A549 (cell line): Measurements from ENCODE around the gene ELN. TPM values are rescaled to one million over a fixed set of nuclear protein-coding genes. Genes with fewer than 3 reads are reported as not detected.

Source experiments
- ATAC-seq, 2 experiments: fragments of 200-7000 bp in 1 of 2; fragments of >200 bp in 1 of 2; cut with Nextera tagmentation in 1 of 2; cut with Tn5 transposase in 1 of 2; 3 replicates each; pipeline versions ENCODE4 v1.8.0 to v1.9.1; 2018 to 2020; ENCODE audit warnings: mild to moderate bottlenecking in 1 of 2, moderate library complexity in 1 of 2
- CTCF ChIA-PET: fragments of 300-600 bp; sonication (Branson Sonifier 250); formaldehyde crosslinking; extraction: SDS; loops from one replicate; lab custom pipeline; 2021; ENCODE audit warnings: antibody characterized with exemption, inconsistent platforms; lab: Yijun Ruan, JAX
- POLR2A ChIA-PET: fragments of 350-600 bp; formaldehyde crosslinking; extraction: SDS; loops from one replicate; lab custom pipeline; 2021; ENCODE audit warnings: antibody characterized with exemption, inconsistent platforms; lab: Yijun Ruan, JAX
- DNase-seq, 2 experiments: peaks; one replicate each; pipeline versions ENCODE4 v3.0.0 to v3.0.0-alpha.2; 2011 to 2016; ENCODE audit warnings: low read depth in 1 of 2, low spot score in 1 of 2
- FAIRE-seq: peaks from 2 replicates; lab custom pipeline; 2011; peaks lifted over from hg19 to GRCh38; lab: Jason Lieb, UNC
- H3K27ac ChIP-seq, 2 experiments: fragments of >200 bp; sonication (Bioruptor Twin); formaldehyde crosslinking; 3 replicates each; pipeline ENCODE4 v1.5.1; 2016 to 2017
- H3K4me1 ChIP-seq: fragments of >200 bp; sonication (Bioruptor Twin); formaldehyde crosslinking; 3 replicates; pipeline ENCODE4 v1.6.1; 2016
- H3K4me2 ChIP-seq: fragments of >200 bp; sonication (Bioruptor Twin); formaldehyde crosslinking; 3 replicates; pipeline ENCODE4 v1.6.1; 2016
- H3K4me3 ChIP-seq: fragments of >200 bp; sonication (Bioruptor Twin); formaldehyde crosslinking; 3 replicates; pipeline ENCODE4 v1.5.1; 2016
- H3K9me3 ChIP-seq: fragments of >200 bp; sonication (Bioruptor Twin); formaldehyde crosslinking; 3 replicates; pipeline ENCODE4 v1.6.1; 2016
- ATOH8 ChIP-seq: fragments of 250-450 bp; sonication (Bioruptor Pico); IDR thresholded peaks from 2 replicates; pipeline ENCODE4 v1.5.0; 2020; ENCODE audit warnings: low read depth, mild to moderate bottlenecking, moderate library complexity
- CBX8 ChIP-seq: fragments of 200-600 bp; sonication (generic); IDR thresholded peaks from 2 replicates; pipeline ENCODE4 v1.6.1; 2016
- CEBPB ChIP-seq, 2 experiments: fragments of >200 bp in 1 of 2; sonication (Bioruptor Twin) in 1 of 2; formaldehyde crosslinking in 1 of 2; IDR thresholded peaks; 2 replicates each; pipeline ENCODE4 v1.6.1; 2012 to 2016
- CTCF ChIP-seq: fragments of >200 bp; sonication (Bioruptor Twin); formaldehyde crosslinking; IDR thresholded peaks from 3 replicates; pipeline ENCODE4 v1.5.1; 2016
- E2F6 ChIP-seq: IDR thresholded peaks from 2 replicates; pipeline ENCODE4 v1.6.1; 2012; ENCODE audit warnings: low read depth, borderline replicate concordance
- ELK1 ChIP-seq: fragments of 150-350 bp; IDR thresholded peaks from 2 replicates; pipeline ENCODE4 v1.6.1; 2014; ENCODE audit warnings: low read depth, mild to moderate bottlenecking, low read length
- FOSB ChIP-seq: fragments of 250-450 bp; sonication (Bioruptor Pico); IDR thresholded peaks from 2 replicates; pipeline ENCODE4 v1.5.0; 2020; ENCODE audit warnings: mild to moderate bottlenecking, moderate library complexity
- FOXS1 ChIP-seq: fragments of 250-450 bp; sonication (Bioruptor Pico); IDR thresholded peaks from 2 replicates; pipeline ENCODE4 v1.5.0; 2020; ENCODE audit warnings: mild to moderate bottlenecking, moderate library complexity
- GATA3 ChIP-seq: IDR thresholded peaks from 2 replicates; pipeline ENCODE4 v1.6.1; 2012; ENCODE audit warnings: borderline replicate concordance
- HES2 ChIP-seq: fragments of >200 bp; sonication (Bioruptor Twin); formaldehyde crosslinking; IDR thresholded peaks from 2 replicates; pipeline ENCODE4 v1.6.1; 2016
- HEYL ChIP-seq: fragments of 250-450 bp; sonication (Bioruptor Pico); IDR thresholded peaks from 2 replicates; pipeline ENCODE4 v1.8.0; 2021; ENCODE audit warnings: mild to moderate bottlenecking, moderate library complexity
- HOXA7 ChIP-seq: fragments of 250-450 bp; sonication (Bioruptor Pico); IDR thresholded peaks from 2 replicates; pipeline ENCODE4 v1.5.0; 2020; ENCODE audit warnings: mild to moderate bottlenecking, moderate library complexity
- HOXB13 ChIP-seq: fragments of 250-450 bp; sonication (Bioruptor Pico); IDR thresholded peaks from 2 replicates; pipeline ENCODE4 v1.5.0; 2020; ENCODE audit warnings: low read depth, mild to moderate bottlenecking, moderate library complexity
- HOXB5 ChIP-seq: fragments of 250-450 bp; sonication (Bioruptor Pico); IDR thresholded peaks from 2 replicates; pipeline ENCODE4 v1.5.0; 2020; ENCODE audit warnings: mild to moderate bottlenecking, moderate library complexity
- JUNB ChIP-seq: fragments of >200 bp; sonication (Bioruptor Twin); formaldehyde crosslinking; IDR thresholded peaks from 2 replicates; pipeline ENCODE4 v1.6.1; 2016
- MYC ChIP-seq: IDR thresholded peaks from 2 replicates; pipeline ENCODE4 v1.6.1; 2012; ENCODE audit warnings: mild to moderate bottlenecking, inconsistent platforms, low read length, improper control_type of control experiment, borderline replicate concordance
- NR3C1 ChIP-seq: fragments of >200 bp; sonication (Bioruptor Twin); formaldehyde crosslinking; IDR thresholded peaks from 3 replicates; pipeline ENCODE4 v1.6.1; 2017
- PBX3 ChIP-seq: IDR thresholded peaks from 2 replicates; pipeline ENCODE4 v1.6.1; 2012
- PHF8 ChIP-seq: fragments of 200-600 bp; sonication (generic); IDR thresholded peaks from 2 replicates; pipeline ENCODE4 v1.6.1; 2016; ENCODE audit warnings: low read depth, mild to moderate bottlenecking, antibody characterized with exemption, moderate library complexity, borderline replicate concordance
- RAD21 ChIP-seq, 2 experiments: fragments of >200 bp in 1 of 2; sonication (Bioruptor Twin) in 1 of 2; formaldehyde crosslinking in 1 of 2; IDR thresholded peaks in 1 of 2; conservative IDR thresholded peaks in 1 of 2; 2 replicates in 1 of 2; 3 replicates in 1 of 2; pipeline ENCODE4 v1.6.1; 2012 to 2018; ENCODE audit warnings: inconsistent platforms in 1 of 2
- RARB ChIP-seq: fragments of 250-450 bp; sonication (Bioruptor Pico); IDR thresholded peaks from 2 replicates; pipeline ENCODE4 v1.8.0; 2021; ENCODE audit warnings: mild to moderate bottlenecking, moderate library complexity
- RCOR1 ChIP-seq: fragments of 150-350 bp; IDR thresholded peaks from 2 replicates; pipeline ENCODE4 v1.6.1; 2014; ENCODE audit warnings: antibody characterized with exemption, low read length, low read depth
- RFX5 ChIP-seq: fragments of 450-650 bp; IDR thresholded peaks from 2 replicates; pipeline ENCODE4 v1.7.1; 2014; ENCODE audit warnings: antibody characterized with exemption, mild to moderate bottlenecking, moderate library complexity
- SMC3 ChIP-seq: fragments of >200 bp; sonication (Bioruptor Twin); formaldehyde crosslinking; IDR thresholded peaks from 3 replicates; pipeline ENCODE4 v1.6.1; 2018; ENCODE audit warnings: inconsistent platforms
- TFCP2L1 ChIP-seq: fragments of 250-450 bp; sonication (Bioruptor Pico); IDR thresholded peaks from 2 replicates; pipeline ENCODE4 v1.5.0; 2021; ENCODE audit warnings: mild to moderate bottlenecking
- USF2 ChIP-seq: fragments of 450-650 bp; IDR thresholded peaks from 2 replicates; pipeline ENCODE4 v1.6.1; 2014; ENCODE audit warnings: antibody characterized with exemption
- ZFP36 ChIP-seq: fragments of 450-650 bp; IDR thresholded peaks from 2 replicates; pipeline ENCODE4 v1.6.1; 2014; ENCODE audit warnings: borderline replicate concordance; ENCODE audit not compliant: partially characterized antibody
- ZNF302 ChIP-seq: fragments of 250-450 bp; sonication (Bioruptor Pico); IDR thresholded peaks from 2 replicates; pipeline ENCODE4 v1.9.0; 2021; ENCODE audit warnings: inconsistent platforms, mild to moderate bottlenecking, moderate library complexity
- ZSCAN20 ChIP-seq: fragments of 250-450 bp; sonication (Bioruptor Pico); IDR thresholded peaks from 2 replicates; pipeline ENCODE4 v1.8.0; 2022; ENCODE audit warnings: mild to moderate bottlenecking, moderate library complexity
- WGBS: methylation state at CpG from one replicate; pipeline ENCODE4 v1.1.6; 2017; ENCODE audit errors: missing lambda C conversion rate; 5-methylcytosine and 5-hydroxymethylcytosine counted together
- polyA plus RNA-seq, 4 experiments: library from polyadenylated mRNA; depleted of rRNA in 3 of 4; stranded (reverse); fragments of >200 nt; fragmentation: RNase III in 1 of 4; extraction: RNeasy Plus Mini Kit Qiagen cat#74134 plus additional on column Dnase treatment in 1 of 4; gene quantifications; 2 replicates in 3 of 4; 3 replicates in 1 of 4; pipeline ENCODE4 v1.2.3, GENCODE V29; 2011 to 2017

The ELN gene
- polyA plus RNA-seq, 2 of the 4 experiments (the other 2 are of a cell fraction), result 0.09 to 0.16 TPM

GRCh38 chr7:74009719-74010118, 18.3 kb upstream of the ELN start:
- WGBS, result 71% methylated on average over 6 of the region's 14 CpGs
- Histone ChIP-seq H3K4me1 (0 out of 3 replicates have a peak, but pooled peaks cover 4% of the 10 kb centered on the region), H3K27ac (no peak overlapping the region), H3K4me2 (no peak overlapping the region), H3K4me3 (no peak overlapping the region), H3K9me3 (no peaks in the 10 kb centered on the region)
- DNase-seq, result no peak
- ChIA-PET CTCF (interaction anchor here (6.8 kb wide), 1 partner anchor 17 kb away, joined by 37 read pairs; no protein-coding TSS in a partner anchor), POLR2A (no interaction called here)
- no peak for FAIRE-seq
- ATAC-seq, result no peak; a peak in 1 of 6 replicates
- TF ChIP-seq JUNB (no peak), ZFP36 (no peak), HOXB13 (CRISPR knock-in tag) (no peak), ATOH8 (CRISPR knock-in tag) (no peak), ELK1 (no peak), HOXA7 (CRISPR knock-in tag) (no peak), HEYL (CRISPR knock-in tag) (no peak), NR3C1 (no peak), CBX8 (no peak), ZSCAN20 (no peak), HOXB5 (CRISPR knock-in tag) (no peak), SMC3 (no peak), PBX3 (no peak), MYC (no peak), FOXS1 (CRISPR knock-in tag) (no peak), USF2 (no peak), GATA3 (no peak)

GRCh38 chr7:74010407-74010806, 17.6 kb upstream of the ELN start:
- 0 out of 3 replicates have a peak, but pooled peaks cover 4% of the 10 kb centered on the region for H3K4me1 ChIP-seq
- POLR2A ChIA-PET, result no interaction called here
- CTCF ChIA-PET, result interaction anchor here (6.8 kb wide), 1 partner anchor 16 kb away, joined by 37 read pairs; no protein-coding TSS in a partner anchor
- no peak overlapping the region for H3K4me2 ChIP-seq
- TF ChIP-seq RAD21 (conservative IDR thresholded peaks at IDR 0.05 in 1 of 2, IDR thresholded peaks at IDR 0.05 in 1 of 2), result no peak
- no peak for TF ChIP-seq HOXA7 (CRISPR knock-in tag)
- no peak for TF ChIP-seq ZNF302 (CRISPR knock-in tag)
- no peak for TF ChIP-seq RCOR1
- TF ChIP-seq PHF8, result no peak
- TF ChIP-seq FOSB (CRISPR knock-in tag), result no peak
- TF ChIP-seq CTCF, result no peak
- TF ChIP-seq RARB (CRISPR knock-in tag), result no peak
- no peak for TF ChIP-seq HES2
- TF ChIP-seq CEBPB (IDR thresholded peaks at IDR 0.05), result no peak
- no peak for TF ChIP-seq E2F6
- no peak for TF ChIP-seq RFX5
- TF ChIP-seq FOXS1 (CRISPR knock-in tag), result no peak
- TF ChIP-seq TFCP2L1 (CRISPR knock-in tag), result no peak
- no peak overlapping the region for H3K27ac ChIP-seq
- WGBS, result 70% methylated on average over 16 of the region's 16 CpGs
- no peak for DNase-seq
- no peak for ATAC-seq
- no peak for FAIRE-seq
- H3K9me3 ChIP-seq, result no peaks in the 10 kb centered on the region
- no peak overlapping the region for H3K4me3 ChIP-seq
